ENCODE results near the gene ZNF689.

Gene ZNF689

DNA sequence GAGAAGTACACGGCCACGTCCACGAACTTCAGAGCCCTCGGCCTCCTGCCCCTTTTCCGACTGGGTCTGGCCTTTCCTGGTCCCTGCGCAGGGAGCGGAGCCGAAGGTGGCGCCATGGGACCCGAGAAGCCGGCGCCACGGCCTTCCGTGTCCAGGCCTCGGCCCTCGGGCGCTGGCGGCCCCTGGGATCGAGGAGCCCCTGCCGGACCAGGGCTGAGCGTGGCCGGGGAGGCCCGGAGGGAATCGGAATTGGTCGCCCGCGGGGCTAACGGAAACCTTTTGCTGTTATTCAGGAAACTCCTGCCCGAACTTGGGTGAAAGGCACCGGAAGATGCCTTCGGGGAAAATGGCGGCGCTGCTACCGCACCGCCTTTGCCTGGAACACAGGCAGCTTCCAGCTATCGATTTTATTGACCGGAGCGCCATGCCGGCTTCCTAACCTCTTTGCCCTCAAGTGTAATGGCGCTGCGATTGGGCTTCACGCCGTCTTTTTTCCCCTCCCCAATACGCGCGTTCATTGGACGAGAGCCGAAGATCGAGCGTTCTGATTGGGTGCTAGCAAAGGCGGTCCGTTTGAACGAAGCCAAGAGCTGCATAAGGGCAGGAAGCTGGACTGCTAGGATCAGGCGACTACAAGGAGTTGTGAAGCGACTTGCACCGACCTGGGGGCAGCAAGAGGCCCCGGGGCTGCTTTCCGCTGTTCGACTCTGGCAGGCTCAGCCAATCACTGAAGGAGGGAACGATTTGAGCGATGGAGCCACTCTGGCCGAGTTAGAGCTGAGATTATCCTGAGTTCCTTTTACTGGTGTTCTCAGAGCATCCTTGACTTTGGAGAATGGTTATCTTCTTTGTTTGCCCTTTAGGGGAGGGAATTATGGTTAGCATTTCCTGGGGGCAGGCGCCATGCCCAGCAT lies at the start of gene ZNF689:
ZNF689 (minus strand) TSS at position 464 of the 914 bp plus-strand sequence; CDS start at position 116, 348 bp downstream.
- DNase-seq (ENCODE audit: low read depth, low spot score), result peak; percentile 60
- H3K27ac ChIP-seq, result peak within 1 kb of the TSS; percentile 58

GRCh38 chr16:30658731-30659506 lies 48.7 kb upstream of the ZNF689 start:
- peak overlapping the region; percentile 99 for H3K27ac ChIP-seq

GRCh38 chr16:30657866-30658730 lies 47.9 kb upstream of the ZNF689 start, which contains the start of gene FBRS:
Gene FBRS, plus strand, starts transcription at chr16:30658431. Its CDS starts 1,088 bp downstream, at chr16:30659519.
- H3K27ac ChIP-seq, result peak within 1 kb of the TSS; percentile 99
- peak; percentile 99 for DNase-seq (ENCODE audit: low read depth, low spot score)

More at GRCh38 chr16:30658731-30659506, 48.7 kb upstream of the ZNF689 start:
- DNase-seq (ENCODE audit: low read depth, low spot score), result peak; percentile 79

- peak overlapping the region; percentile 99 for H3K27ac ChIP-seq
Observed at GRCh38 chr16:30656974-30657865, 47.0 kb upstream of the ZNF689 start.

DNA sequence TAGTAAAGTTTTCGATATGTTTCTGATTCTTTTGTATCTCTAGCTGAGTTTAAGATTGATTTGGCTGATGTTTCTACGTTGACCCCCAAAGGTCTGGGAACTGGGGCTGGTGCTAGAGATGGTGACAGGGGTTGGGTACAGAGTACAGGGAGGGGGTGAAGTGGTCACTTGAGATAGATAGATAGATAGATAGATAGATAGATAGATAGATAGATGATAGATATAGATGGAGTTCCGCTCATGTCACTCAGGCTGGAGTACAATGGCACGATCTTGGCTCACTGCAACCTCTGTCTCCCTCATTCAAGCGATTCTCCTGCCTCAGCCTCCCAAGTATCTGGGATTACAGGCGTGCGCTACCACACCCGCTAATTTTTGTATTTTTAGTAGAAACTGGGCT lies 46.2 kb upstream of the ZNF689 start:
- DNase-seq (ENCODE audit: low read depth, low spot score), result no peak
- H3K27ac ChIP-seq, result no peak overlapping the region

More at GRCh38 chr16:30656974-30657865, 47.0 kb upstream of the ZNF689 start:
- no peak for DNase-seq (ENCODE audit: low read depth, low spot score)

- DNase-seq (ENCODE audit: low read depth, low spot score), result no peak
Observed at GRCh38 chr16:30655815-30656347, 45.7 kb upstream of the ZNF689 start.

DNA sequence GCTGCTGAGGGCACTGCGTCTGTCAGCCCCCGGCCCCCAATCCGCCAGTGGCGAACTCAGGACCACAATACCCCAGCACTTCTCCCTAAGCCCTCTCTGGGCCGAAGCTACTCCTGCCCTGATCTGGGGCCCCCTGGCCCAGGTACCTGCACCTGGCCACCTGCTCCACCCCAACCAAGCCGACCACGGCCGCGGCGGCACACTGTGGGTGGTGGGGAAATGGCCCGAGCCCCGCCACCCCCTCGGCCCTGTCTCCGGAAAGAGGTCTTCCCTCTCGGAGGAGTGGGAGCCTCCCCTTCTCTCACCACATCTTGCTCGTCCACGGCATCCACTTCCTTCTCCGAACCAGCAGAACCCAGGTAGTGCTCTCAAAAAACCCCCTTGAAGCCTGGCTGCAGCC lies 44.7 kb upstream of the ZNF689 start:
- H3K27ac ChIP-seq, result no peak overlapping the region
- no peak for DNase-seq (ENCODE audit: low read depth, low spot score)

More at GRCh38 chr16:30655815-30656347, 45.7 kb upstream of the ZNF689 start:
- H3K27ac ChIP-seq, result no peak overlapping the region

DNA sequence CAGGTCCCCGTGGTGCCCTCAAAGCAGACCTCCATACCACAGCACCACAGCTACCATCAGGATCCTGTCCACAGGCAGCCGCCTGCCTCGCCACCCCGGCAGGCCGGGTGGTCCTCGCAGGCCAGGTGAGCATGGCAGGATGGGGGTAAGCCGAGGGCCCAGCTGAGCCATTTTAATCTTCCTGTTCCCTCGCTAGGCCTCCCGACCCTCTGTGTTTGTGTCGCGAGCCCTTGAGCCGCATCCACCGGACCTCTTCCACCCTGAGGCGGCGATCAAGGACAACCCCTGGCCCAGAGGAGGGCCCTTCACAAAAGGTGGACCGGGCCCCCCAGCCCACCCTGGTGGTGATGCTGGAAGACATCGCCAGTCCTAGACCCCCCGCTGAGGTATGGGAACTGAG lies 42.5 kb upstream of the ZNF689 start:
- DNase-seq (ENCODE audit: low read depth, low spot score), result no peak
- H3K27ac ChIP-seq, result no peak overlapping the region

DNA sequence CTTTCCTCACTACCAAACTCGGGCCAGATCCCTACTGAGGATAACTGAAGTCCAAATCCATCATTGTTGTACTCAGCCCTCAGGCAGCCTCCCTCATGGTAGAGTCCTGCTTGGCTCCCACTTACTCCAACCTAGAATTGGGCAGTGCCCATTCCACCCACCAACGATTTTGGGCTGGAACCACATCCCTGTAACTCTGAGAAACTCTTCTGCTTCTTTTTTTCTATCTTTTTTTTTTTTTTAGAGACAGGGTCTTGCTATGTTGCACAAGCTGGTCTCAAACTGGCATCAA lies 41.8 kb upstream of the ZNF689 start:
- peak overlapping the region; percentile 79 for H3K27ac ChIP-seq
- DNase-seq (ENCODE audit: low read depth, low spot score), result no peak

DNA sequence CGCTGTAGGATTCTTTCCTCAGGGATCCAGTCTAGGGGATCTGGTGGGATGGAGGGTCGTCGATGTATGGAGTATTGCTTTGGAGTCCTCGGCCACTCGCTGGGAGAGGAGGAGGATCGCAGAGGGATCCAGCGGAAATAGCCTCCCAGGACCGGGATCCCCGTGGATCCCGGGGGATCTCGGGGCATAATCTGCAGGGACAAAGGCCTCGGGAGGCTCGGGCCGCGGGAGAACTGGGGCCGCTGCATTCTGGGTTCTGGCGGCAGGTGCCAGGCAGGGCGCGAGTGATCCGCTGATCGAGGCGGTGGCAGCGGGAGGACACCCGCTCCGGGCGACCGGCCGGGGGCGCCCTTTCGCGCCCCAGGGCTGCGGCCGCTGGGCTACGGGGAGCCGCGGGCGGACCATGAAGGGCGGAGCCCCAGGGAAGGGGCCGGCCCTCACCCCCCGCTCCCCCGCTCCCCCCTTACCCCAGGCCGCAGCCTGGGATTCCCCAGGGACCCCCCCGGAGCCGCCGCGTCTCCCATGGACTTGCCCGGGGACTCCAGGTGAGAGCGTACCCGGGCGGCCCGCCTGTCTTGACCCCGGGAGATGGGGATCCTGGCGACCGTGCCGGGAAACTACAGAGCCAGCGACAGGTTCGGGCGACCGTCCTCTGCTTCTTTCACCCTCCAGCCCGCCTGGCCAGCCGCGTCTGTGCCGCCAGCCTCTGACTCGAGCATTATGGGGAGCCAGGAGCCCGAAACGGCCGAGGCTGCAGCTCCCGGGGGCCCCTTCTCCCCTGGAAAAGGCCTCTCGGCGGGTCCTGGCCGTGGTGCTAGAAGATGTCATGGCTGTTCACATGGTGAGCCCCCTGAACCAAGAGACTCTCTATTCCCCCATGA lies 41.2 kb upstream of the ZNF689 start:
- H3K27ac ChIP-seq, result peak overlapping the region; percentile 79
- no peak for DNase-seq (ENCODE audit: low read depth, low spot score)

DNA sequence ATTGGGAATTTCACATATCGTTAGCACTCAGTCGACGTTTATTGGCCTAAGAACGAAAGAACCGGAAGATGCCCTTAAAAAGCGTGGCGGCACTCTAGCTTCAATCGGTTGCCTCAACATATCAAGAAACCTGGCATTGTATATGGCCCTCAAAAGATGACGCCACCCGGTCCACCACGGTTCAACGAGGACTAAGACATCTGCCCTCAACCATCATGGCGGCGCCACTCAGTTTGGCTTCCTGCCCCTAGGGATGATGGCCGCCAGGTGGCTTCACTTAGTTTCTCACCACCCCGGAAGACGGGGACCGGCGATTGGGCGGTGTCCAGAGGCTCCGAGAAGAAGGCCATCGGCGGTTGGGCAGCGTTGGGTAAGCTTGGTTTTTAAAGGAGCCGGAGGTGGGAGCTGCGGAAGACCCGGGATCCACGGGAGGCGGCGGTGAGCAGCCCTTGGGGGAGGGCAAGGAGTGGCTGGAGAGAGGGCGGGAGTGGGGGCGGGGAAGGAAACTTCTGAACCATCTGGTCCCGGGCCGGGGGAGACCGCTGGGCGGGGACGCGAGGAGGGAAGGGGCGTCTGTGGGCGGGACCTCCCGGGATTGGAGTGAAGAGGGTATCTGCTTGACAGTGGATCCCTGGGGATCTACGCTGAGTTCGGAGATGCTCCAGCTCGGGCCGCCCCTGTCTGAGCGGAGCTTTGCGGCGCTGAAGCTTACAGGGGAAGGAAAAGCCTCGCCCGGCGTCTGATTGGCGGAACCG lies 40.4 kb upstream of the ZNF689 start, which contains the start of gene PRR14:
PRR14 (plus strand) TSS at position 592 of the 755 bp plus-strand sequence. CDS start 686 bp downstream, outside the sequence.
- DNase-seq (ENCODE audit: low read depth, low spot score), result peak; percentile 95
- H3K27ac ChIP-seq, result peak within 1 kb of the TSS; percentile 79

- DNase-seq (ENCODE audit: low read depth, low spot score), result no peak
- H3K27ac ChIP-seq, result peak overlapping the region; percentile 79
Observed at GRCh38 chr16:30649725-30650368, 39.7 kb upstream of the ZNF689 start.

DNA sequence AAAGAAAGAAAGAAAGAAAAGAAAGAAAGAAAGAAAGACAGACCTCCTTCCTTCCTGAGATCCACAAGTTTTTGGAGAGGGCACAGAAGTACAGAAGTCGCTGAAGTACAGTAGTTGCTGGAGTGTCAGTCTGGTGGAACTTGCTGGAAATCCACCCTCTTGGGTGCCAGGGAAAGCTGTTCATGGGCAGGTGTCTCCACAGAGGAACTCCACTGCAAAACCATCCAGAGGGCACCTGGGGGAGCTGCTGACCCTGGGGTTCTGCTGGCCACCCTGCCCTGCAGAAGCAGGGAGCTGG lies 37.0 kb upstream of the ZNF689 start:
- DNase-seq (ENCODE audit: low read depth, low spot score), result no peak
- no peak overlapping the region for H3K27ac ChIP-seq

DNA sequence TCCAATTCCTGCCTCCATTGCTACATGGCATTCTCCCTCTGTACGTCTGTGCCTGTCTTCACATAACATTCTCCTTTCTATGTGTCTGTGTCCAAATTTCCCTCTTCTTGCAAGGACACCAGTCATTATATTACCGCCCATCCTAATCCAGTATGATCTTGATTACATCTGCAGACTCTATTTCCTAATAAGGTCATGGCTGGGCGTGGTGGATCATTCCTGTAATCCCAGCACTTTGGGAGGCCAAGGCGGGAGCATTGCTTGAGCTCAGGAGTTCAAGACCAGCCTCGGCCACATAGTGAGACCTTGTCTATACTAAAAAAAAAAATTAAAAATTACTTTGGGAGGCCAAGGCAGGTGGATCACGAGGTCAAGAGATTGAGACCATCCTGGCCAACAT lies 35.5 kb upstream of the ZNF689 start:
- no peak overlapping the region for H3K27ac ChIP-seq
- DNase-seq (ENCODE audit: low read depth, low spot score), result no peak

DNA sequence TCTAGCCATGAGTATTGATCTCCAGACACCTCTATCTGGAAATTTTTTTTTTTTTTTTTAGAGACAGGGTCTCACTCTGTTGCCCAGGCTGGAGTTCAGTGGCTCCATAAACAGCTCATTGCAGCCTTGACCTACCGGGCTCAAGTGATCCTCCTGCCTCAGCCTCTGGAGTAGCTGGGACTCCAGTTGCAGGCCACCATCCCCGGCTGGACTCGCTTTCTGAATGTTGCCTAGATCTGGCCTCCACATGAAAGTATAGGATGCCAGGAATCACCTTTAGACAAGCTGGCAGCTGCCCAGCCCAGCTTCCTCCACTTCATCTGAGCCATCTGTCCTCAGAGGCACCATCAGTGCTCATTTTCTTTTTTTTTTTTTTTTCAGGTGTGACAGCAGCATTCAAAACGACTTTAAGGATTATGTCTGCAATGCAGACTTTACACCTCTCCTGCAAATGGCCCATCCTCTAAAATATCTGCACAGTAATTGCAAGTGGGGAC lies 34.2 kb upstream of the ZNF689 start:
- no peak for DNase-seq (ENCODE audit: low read depth, low spot score)
- no peak overlapping the region for H3K27ac ChIP-seq

GRCh38 chr16:30641378-30641982 lies 31.3 kb upstream of the ZNF689 start:
- no peak overlapping the region for H3K27ac ChIP-seq
- no peak for DNase-seq (ENCODE audit: low read depth, low spot score)

All from epithelial cell of prostate (primary cell).